SW480 (cell line): Measurements from ENCODE around the gene UNC119B.

Source experiments
- DNase-seq: peaks from one replicate; pipeline ENCODE4 v3.0.0-alpha.2; 2016; ENCODE audit warnings: low spot score

The UNC119B gene

GRCh38 chr12:120688527-120689071 is 21.7 kb upstream of the UNC119B start:
- DNase-seq: no peak

GRCh38 chr12:120689397-120690082 is 20.7 kb upstream of the UNC119B start:
- DNase-seq: no peak

GRCh38 chr12:120690083-120690450 is 20.2 kb upstream of the UNC119B start:
- DNase-seq: no peak

- DNase-seq: no peak
Observed at GRCh38 chr12:120690978-120691377, 19.3 kb upstream of the UNC119B start.

GRCh38 chr12:120692524-120693033 is 17.7 kb upstream of the UNC119B start:
- DNase-seq: no peak

- DNase-seq: no peak
Observed at GRCh38 chr12:120693848-120694247, 16.4 kb upstream of the UNC119B start.

GRCh38 chr12:120696626-120697025 is 13.6 kb upstream of the UNC119B start:
- DNase-seq: no peak

- DNase-seq: no peak
Observed at GRCh38 chr12:120697344-120697743, 12.9 kb upstream of the UNC119B start.

GRCh38 chr12:120698665-120699064 is 11.6 kb upstream of the UNC119B start:
- DNase-seq: no peak

- no peak for DNase-seq
Observed at GRCh38 chr12:120699553-120699952, 10.7 kb upstream of the UNC119B start.

GRCh38 chr12:120700886-120701285 is 9.4 kb upstream of the UNC119B start:
- no peak for DNase-seq

- no peak for DNase-seq
Observed at GRCh38 chr12:120702637-120703036, 7.6 kb upstream of the UNC119B start.

- no peak for DNase-seq
Observed at GRCh38 chr12:120703311-120703942, 6.8 kb upstream of the UNC119B start.

- no peak for DNase-seq
Observed at GRCh38 chr12:120705618-120706017, 4.6 kb upstream of the UNC119B start.

GRCh38 chr12:120706029-120706428 is 4.2 kb upstream of the UNC119B start:
- no peak for DNase-seq

GRCh38 chr12:120708651-120709050 is 1.6 kb upstream of the UNC119B start:
- no peak for DNase-seq

GRCh38 chr12:120710805-120711296 is 593 bp downstream of the UNC119B start:
- no peak for DNase-seq

GRCh38 chr12:120711411-120711810 is 1.2 kb downstream of the UNC119B start:
- no peak for DNase-seq

GRCh38 chr12:120712610-120713009 is 2.4 kb downstream of the UNC119B start:
- DNase-seq: no peak

- peak; percentile 72 for DNase-seq
Observed at GRCh38 chr12:120713861-120714482, 3.7 kb downstream of the UNC119B start.

GRCh38 chr12:120718055-120718454 is 7.8 kb downstream of the UNC119B start:
- no peak for DNase-seq

- no peak for DNase-seq
Observed at GRCh38 chr12:120719072-120719471, 8.8 kb downstream of the UNC119B start.
